WTC11 (cell line): ENCODE results near the gene ABAT.

ENCODE experiments used
- CREB1 ChIP-seq: sonication (generic); formaldehyde crosslinking; IDR thresholded peaks from 2 replicates; pipeline ENCODE4 v1.8.0; 2023; ENCODE audit warnings: mild to moderate bottlenecking, missing genetic modification reagents
- ELF4 ChIP-seq: sonication (generic); formaldehyde crosslinking; IDR thresholded peaks from 2 replicates; pipeline ENCODE4 v1.8.1; 2022; ENCODE audit warnings: low read depth, mild to moderate bottlenecking, moderate library complexity, missing genetic modification reagents
- NR2C2 ChIP-seq: sonication (generic); formaldehyde crosslinking; IDR thresholded peaks from 2 replicates; pipeline ENCODE4 v1.8.0; 2022; ENCODE audit warnings: mild to moderate bottlenecking, missing genetic modification reagents
- TEAD4 ChIP-seq: sonication (generic); formaldehyde crosslinking; IDR thresholded peaks from 2 replicates; pipeline ENCODE4 v1.8.0; 2022; ENCODE audit warnings: mild to moderate bottlenecking, missing genetic modification reagents
- ZNF121 ChIP-seq: sonication (generic); formaldehyde crosslinking; IDR thresholded peaks from 2 replicates; pipeline ENCODE4 v1.8.0; 2023; ENCODE audit warnings: missing genetic modification reagents
- ZNF138 ChIP-seq: sonication (generic); formaldehyde crosslinking; conservative IDR thresholded peaks from 2 replicates; pipeline ENCODE4 v1.8.1; 2022; ENCODE audit warnings: mild to moderate bottlenecking, moderate library complexity, missing genetic modification reagents
- ZNF232 ChIP-seq: sonication (generic); formaldehyde crosslinking; IDR thresholded peaks from 2 replicates; pipeline ENCODE4 v1.8.0; 2022; ENCODE audit warnings: mild to moderate bottlenecking, missing genetic modification reagents
- TF ChIP-seq, protein P1 (sequence below): fragments of 200-600 bp; IDR thresholded peaks from 2 replicates; pipeline ENCODE4 v1.8.0; 2022; ENCODE audit warnings: antibody characterized with exemption
- TF ChIP-seq, protein P2 (sequence below): sonication (generic); formaldehyde crosslinking; IDR thresholded peaks from 2 replicates; pipeline ENCODE4 v1.8.1; 2023; ENCODE audit warnings: mild to moderate bottlenecking, missing genetic modification reagents, moderate library complexity
- TF ChIP-seq, protein P3 (sequence below): sonication (generic); formaldehyde crosslinking; IDR thresholded peaks from 2 replicates; pipeline ENCODE4 v1.8.0; 2022; ENCODE audit warnings: mild to moderate bottlenecking, missing genetic modification reagents
- TF ChIP-seq, protein P4 (sequence below): sonication (generic); formaldehyde crosslinking; IDR thresholded peaks from 2 replicates; pipeline ENCODE4 v1.8.0; 2022; ENCODE audit warnings: mild to moderate bottlenecking, missing genetic modification reagents
- TF ChIP-seq, protein P5 (sequence below): sonication (generic); formaldehyde crosslinking; IDR thresholded peaks from 2 replicates; pipeline ENCODE4 v1.8.1; 2023; ENCODE audit warnings: mild to moderate bottlenecking, missing genetic modification reagents
- TF ChIP-seq, protein P6 (sequence below): sonication (generic); formaldehyde crosslinking; IDR thresholded peaks from 2 replicates; pipeline ENCODE4 v1.8.0; 2022; ENCODE audit warnings: missing genetic modification reagents

DNA sequence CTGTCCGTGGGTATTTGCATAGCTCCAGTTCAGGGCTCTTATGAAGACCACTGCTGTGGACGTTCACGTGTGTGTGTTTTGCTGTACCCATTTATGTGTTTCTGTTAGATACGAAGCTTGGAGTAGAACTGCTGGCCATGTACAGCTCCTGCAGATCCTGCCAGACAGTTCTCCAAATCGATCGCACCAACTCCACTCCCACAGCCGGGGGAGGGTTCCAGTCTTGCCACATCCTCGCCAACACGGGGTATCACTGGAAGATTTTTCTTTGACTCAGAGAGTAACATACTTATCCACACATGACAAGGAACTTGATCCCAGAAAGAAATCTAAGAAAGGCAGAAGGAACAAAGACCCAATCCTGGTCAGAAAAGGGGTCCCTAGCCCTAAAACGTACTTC is 85.6 kb downstream of the ABAT start:
- TF ChIP-seq CREB1 (CRISPR knock-in tag) = no peak
- TF ChIP-seq, protein P1, sequence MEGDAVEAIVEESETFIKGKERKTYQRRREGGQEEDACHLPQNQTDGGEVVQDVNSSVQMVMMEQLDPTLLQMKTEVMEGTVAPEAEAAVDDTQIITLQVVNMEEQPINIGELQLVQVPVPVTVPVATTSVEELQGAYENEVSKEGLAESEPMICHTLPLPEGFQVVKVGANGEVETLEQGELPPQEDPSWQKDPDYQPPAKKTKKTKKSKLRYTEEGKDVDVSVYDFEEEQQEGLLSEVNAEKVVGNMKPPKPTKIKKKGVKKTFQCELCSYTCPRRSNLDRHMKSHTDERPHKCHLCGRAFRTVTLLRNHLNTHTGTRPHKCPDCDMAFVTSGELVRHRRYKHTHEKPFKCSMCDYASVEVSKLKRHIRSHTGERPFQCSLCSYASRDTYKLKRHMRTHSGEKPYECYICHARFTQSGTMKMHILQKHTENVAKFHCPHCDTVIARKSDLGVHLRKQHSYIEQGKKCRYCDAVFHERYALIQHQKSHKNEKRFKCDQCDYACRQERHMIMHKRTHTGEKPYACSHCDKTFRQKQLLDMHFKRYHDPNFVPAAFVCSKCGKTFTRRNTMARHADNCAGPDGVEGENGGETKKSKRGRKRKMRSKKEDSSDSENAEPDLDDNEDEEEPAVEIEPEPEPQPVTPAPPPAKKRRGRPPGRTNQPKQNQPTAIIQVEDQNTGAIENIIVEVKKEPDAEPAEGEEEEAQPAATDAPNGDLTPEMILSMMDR = no peak
- TF ChIP-seq, protein P2, sequence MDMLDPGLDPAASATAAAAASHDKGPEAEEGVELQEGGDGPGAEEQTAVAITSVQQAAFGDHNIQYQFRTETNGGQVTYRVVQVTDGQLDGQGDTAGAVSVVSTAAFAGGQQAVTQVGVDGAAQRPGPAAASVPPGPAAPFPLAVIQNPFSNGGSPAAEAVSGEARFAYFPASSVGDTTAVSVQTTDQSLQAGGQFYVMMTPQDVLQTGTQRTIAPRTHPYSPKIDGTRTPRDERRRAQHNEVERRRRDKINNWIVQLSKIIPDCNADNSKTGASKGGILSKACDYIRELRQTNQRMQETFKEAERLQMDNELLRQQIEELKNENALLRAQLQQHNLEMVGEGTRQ = no peak
- no peak for TF ChIP-seq ZNF232
- no peak for TF ChIP-seq ZNF138 (CRISPR knock-in tag)
- no peak for TF ChIP-seq ELF4
- TF ChIP-seq, protein P3, sequence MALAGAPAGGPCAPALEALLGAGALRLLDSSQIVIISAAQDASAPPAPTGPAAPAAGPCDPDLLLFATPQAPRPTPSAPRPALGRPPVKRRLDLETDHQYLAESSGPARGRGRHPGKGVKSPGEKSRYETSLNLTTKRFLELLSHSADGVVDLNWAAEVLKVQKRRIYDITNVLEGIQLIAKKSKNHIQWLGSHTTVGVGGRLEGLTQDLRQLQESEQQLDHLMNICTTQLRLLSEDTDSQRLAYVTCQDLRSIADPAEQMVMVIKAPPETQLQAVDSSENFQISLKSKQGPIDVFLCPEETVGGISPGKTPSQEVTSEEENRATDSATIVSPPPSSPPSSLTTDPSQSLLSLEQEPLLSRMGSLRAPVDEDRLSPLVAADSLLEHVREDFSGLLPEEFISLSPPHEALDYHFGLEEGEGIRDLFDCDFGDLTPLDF = no peak
- TF ChIP-seq ZNF121 = no peak
- TF ChIP-seq, protein P4, sequence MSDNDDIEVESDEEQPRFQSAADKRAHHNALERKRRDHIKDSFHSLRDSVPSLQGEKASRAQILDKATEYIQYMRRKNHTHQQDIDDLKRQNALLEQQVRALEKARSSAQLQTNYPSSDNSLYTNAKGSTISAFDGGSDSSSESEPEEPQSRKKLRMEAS (CRISPR knock-in tag) = no peak
- no peak for TF ChIP-seq NR2C2 (CRISPR knock-in tag)
- TF ChIP-seq TEAD4 (CRISPR knock-in tag) = no peak
- TF ChIP-seq, protein P5, sequence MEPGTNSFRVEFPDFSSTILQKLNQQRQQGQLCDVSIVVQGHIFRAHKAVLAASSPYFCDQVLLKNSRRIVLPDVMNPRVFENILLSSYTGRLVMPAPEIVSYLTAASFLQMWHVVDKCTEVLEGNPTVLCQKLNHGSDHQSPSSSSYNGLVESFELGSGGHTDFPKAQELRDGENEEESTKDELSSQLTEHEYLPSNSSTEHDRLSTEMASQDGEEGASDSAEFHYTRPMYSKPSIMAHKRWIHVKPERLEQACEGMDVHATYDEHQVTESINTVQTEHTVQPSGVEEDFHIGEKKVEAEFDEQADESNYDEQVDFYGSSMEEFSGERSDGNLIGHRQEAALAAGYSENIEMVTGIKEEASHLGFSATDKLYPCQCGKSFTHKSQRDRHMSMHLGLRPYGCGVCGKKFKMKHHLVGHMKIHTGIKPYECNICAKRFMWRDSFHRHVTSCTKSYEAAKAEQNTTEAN (CRISPR knock-in tag) = no peak
- TF ChIP-seq, protein P6, sequence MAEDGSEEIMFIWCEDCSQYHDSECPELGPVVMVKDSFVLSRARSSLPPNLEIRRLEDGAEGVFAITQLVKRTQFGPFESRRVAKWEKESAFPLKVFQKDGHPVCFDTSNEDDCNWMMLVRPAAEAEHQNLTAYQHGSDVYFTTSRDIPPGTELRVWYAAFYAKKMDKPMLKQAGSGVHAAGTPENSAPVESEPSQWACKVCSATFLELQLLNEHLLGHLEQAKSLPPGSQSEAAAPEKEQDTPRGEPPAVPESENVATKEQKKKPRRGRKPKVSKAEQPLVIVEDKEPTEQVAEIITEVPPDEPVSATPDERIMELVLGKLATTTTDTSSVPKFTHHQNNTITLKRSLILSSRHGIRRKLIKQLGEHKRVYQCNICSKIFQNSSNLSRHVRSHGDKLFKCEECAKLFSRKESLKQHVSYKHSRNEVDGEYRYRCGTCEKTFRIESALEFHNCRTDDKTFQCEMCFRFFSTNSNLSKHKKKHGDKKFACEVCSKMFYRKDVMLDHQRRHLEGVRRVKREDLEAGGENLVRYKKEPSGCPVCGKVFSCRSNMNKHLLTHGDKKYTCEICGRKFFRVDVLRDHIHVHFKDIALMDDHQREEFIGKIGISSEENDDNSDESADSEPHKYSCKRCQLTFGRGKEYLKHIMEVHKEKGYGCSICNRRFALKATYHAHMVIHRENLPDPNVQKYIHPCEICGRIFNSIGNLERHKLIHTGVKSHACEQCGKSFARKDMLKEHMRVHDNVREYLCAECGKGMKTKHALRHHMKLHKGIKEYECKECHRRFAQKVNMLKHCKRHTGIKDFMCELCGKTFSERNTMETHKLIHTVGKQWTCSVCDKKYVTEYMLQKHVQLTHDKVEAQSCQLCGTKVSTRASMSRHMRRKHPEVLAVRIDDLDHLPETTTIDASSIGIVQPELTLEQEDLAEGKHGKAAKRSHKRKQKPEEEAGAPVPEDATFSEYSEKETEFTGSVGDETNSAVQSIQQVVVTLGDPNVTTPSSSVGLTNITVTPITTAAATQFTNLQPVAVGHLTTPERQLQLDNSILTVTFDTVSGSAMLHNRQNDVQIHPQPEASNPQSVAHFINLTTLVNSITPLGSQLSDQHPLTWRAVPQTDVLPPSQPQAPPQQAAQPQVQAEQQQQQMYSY (CRISPR knock-in tag) = no peak
